ENCODE data around the gene NRXN3.

- TF ChIP-seq, protein P1, sequence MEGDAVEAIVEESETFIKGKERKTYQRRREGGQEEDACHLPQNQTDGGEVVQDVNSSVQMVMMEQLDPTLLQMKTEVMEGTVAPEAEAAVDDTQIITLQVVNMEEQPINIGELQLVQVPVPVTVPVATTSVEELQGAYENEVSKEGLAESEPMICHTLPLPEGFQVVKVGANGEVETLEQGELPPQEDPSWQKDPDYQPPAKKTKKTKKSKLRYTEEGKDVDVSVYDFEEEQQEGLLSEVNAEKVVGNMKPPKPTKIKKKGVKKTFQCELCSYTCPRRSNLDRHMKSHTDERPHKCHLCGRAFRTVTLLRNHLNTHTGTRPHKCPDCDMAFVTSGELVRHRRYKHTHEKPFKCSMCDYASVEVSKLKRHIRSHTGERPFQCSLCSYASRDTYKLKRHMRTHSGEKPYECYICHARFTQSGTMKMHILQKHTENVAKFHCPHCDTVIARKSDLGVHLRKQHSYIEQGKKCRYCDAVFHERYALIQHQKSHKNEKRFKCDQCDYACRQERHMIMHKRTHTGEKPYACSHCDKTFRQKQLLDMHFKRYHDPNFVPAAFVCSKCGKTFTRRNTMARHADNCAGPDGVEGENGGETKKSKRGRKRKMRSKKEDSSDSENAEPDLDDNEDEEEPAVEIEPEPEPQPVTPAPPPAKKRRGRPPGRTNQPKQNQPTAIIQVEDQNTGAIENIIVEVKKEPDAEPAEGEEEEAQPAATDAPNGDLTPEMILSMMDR (conservative IDR thresholded peaks at IDR 0.05) = no peak
- TF ChIP-seq EZH2 (IDR thresholded peaks at IDR 0.05; ENCODE audit: low read depth) = no peak
These were observed 593.6 kb downstream of the NRXN3 start for GRCh38 chr14:78763746-78764145.

Measured in PC-9 (cell line).